GM23338 (cell line): ENCODE data around the gene NEDD4. TPM values are rescaled to one million over a fixed set of nuclear protein-coding genes. Genes with fewer than 3 reads are reported as not detected.

Experiments used
- CREB1 ChIP-seq: fragments of 250-450 bp; sonication (Bioruptor Pico); IDR thresholded peaks from 2 replicates; pipeline ENCODE4 v1.5.0; 2020; ENCODE audit warnings: low read depth, mild to moderate bottlenecking, moderate library complexity
- CTCF ChIP-seq, 2 experiments: fragments of 200-600 bp in 1 of 2; sonication (generic) in 1 of 2; conservative IDR thresholded peaks; 2 replicates each; pipeline versions ENCODE4 v1.5.1 to v1.6.1; 2016 to 2017; ENCODE audit warnings: antibody characterized with exemption in 2 of 2, low read depth in 2 of 2, mild to moderate bottlenecking in 2 of 2, moderate library complexity in 1 of 2
- EZH2 ChIP-seq: fragments of 200-600 bp; sonication (generic); IDR thresholded peaks from one replicate; pipeline ENCODE4 v1.8.0; 2017; ENCODE audit warnings: antibody characterized with exemption, mild to moderate bottlenecking, low read depth; ENCODE audit not compliant: unreplicated experiment
- JUNB ChIP-seq: IDR thresholded peaks from one replicate; pipeline ENCODE4 v1.6.1; 2016; ENCODE audit warnings: antibody characterized with exemption; ENCODE audit not compliant: unreplicated experiment
- NANOG ChIP-seq: IDR thresholded peaks from 2 replicates; pipeline ENCODE4 v1.6.1; 2016; ENCODE audit warnings: antibody characterized with exemption, borderline replicate concordance
- POLR2AphosphoS5 ChIP-seq: IDR thresholded peaks from 2 replicates; pipeline ENCODE4 v1.6.1; 2016; ENCODE audit warnings: antibody characterized with exemption, low read depth
- STAT1 ChIP-seq: IDR thresholded peaks from one replicate; pipeline ENCODE4 v1.6.1; 2016; ENCODE audit warnings: antibody characterized with exemption; ENCODE audit not compliant: unreplicated experiment
- ZNF114 ChIP-seq: fragments of 250-450 bp; sonication (Bioruptor Pico); IDR thresholded peaks from 2 replicates; pipeline ENCODE4 v1.5.0; 2020; ENCODE audit warnings: mild to moderate bottlenecking, moderate library complexity
- ZNF462 ChIP-seq: fragments of 250-450 bp; sonication (Bioruptor Pico); IDR thresholded peaks from 2 replicates; pipeline ENCODE4 v1.5.0; 2020; ENCODE audit warnings: mild to moderate bottlenecking, moderate library complexity
- polyA plus RNA-seq: library from polyadenylated mRNA; unstranded; fragments of >200 nt; fragmentation: Nextera tagmentation; extraction: Ambion mirVana; gene quantifications from 2 replicates; pipeline ENCODE4 v1.2.1, GENCODE V29; 2016
- total RNA-seq: library from RNA; depleted of rRNA; stranded (reverse); fragments of >200 nt; shearing (Covaris generic); gene quantifications from 2 replicates; pipeline ENCODE4 v1.2.3, GENCODE V29; 2014
- TF ChIP-seq, protein P1 (sequence below): IDR thresholded peaks from 2 replicates; pipeline ENCODE4 v1.6.1; 2016; ENCODE audit warnings: antibody characterized with exemption

Gene NEDD4
- total and polyA plus RNA-seq, 2 experiments from 2014 or later = 2.1 to 7.2 TPM

- TF ChIP-seq ZNF462 (CRISPR knock-in tag) (no peak), NANOG (no peak), CTCF (conservative IDR thresholded peaks at IDR 0.05; ENCODE audit: low read depth in 2 of 2) (no peak), CREB1 (no peak), STAT1 (no peak), EZH2 (no peak), JUNB (no peak), POLR2AphosphoS5 (no peak), ZNF114 (CRISPR knock-in tag) (no peak)
- TF ChIP-seq, protein P1, sequence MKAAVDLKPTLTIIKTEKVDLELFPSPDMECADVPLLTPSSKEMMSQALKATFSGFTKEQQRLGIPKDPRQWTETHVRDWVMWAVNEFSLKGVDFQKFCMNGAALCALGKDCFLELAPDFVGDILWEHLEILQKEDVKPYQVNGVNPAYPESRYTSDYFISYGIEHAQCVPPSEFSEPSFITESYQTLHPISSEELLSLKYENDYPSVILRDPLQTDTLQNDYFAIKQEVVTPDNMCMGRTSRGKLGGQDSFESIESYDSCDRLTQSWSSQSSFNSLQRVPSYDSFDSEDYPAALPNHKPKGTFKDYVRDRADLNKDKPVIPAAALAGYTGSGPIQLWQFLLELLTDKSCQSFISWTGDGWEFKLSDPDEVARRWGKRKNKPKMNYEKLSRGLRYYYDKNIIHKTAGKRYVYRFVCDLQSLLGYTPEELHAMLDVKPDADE = no peak
Measured at GRCh38 chr15:55816017-55816416, 177.4 kb downstream of the NEDD4 start (continued).
